H1 (cell line): ENCODE results near the gene ADNP2.

Experiments used
- BCL11A ChIP-seq, 2 experiments: IDR thresholded peaks; one replicate each; pipeline ENCODE4 v1.6.1; 2011; ENCODE audit warnings: low read depth in 2 of 2, low read length in 2 of 2, mild to moderate bottlenecking in 2 of 2
- BRCA1 ChIP-seq: IDR thresholded peaks from 2 replicates; pipeline ENCODE4 v1.6.1; 2012; ENCODE audit warnings: low read depth, low read length, improper control_type of control experiment
- CHD2 ChIP-seq: IDR thresholded peaks from 2 replicates; pipeline ENCODE4 v1.6.1; 2012; ENCODE audit warnings: low read length, improper control_type of control experiment
- CTCF ChIP-seq, 3 experiments: IDR thresholded peaks; 1 replicate in 2 of 3; 2 replicates in 1 of 3; pipeline versions ENCODE4 v1.5.1 to v1.6.1; 2011; ENCODE audit warnings: low read length in 3 of 3, mild to moderate bottlenecking in 3 of 3, inconsistent platforms in 2 of 3, low read depth in 1 of 3, moderate library complexity in 1 of 3; ENCODE audit not compliant: insufficient read depth in 1 of 3; ENCODE audit errors: control extremely low read depth in 1 of 3
- EZH2 ChIP-seq: fragments of 200-600 bp; sonication (generic); IDR thresholded peaks from 2 replicates; pipeline ENCODE4 v1.7.1; 2012; ENCODE audit warnings: low read depth, mild to moderate bottlenecking, moderate library complexity, low read length, inconsistent platforms; ENCODE audit not compliant: severe bottlenecking
- GABPA ChIP-seq: IDR thresholded peaks from 2 replicates; pipeline ENCODE4 v1.6.1; 2011; ENCODE audit warnings: mild to moderate bottlenecking, low read length, moderate library complexity, borderline replicate concordance; ENCODE audit not compliant: insufficient read depth
- MAX ChIP-seq: IDR thresholded peaks from 2 replicates; pipeline ENCODE4 v1.6.1; 2012; ENCODE audit warnings: inconsistent platforms
- POLR2A ChIP-seq, 2 experiments: IDR thresholded peaks; 1 replicate in 1 of 2; 2 replicates in 1 of 2; pipeline ENCODE4 v1.6.1; 2011; ENCODE audit warnings: low read depth in 2 of 2, low read length in 2 of 2, mild to moderate bottlenecking in 2 of 2; ENCODE audit errors: control extremely low read depth in 1 of 2
- POLR2AphosphoS5 ChIP-seq: IDR thresholded peaks from 2 replicates; pipeline ENCODE4 v1.6.1; 2011; ENCODE audit warnings: low read depth, low read length
- SP4 ChIP-seq: IDR thresholded peaks from 2 replicates; pipeline ENCODE4 v1.6.1; 2012; ENCODE audit warnings: low read length, inconsistent platforms
- YY1 ChIP-seq: IDR thresholded peaks from 2 replicates; pipeline ENCODE4 v1.6.1; 2011; ENCODE audit warnings: low read depth, mild to moderate bottlenecking, low read length

GRCh38 chr18:80132180-80132812 lies 23.2 kb downstream of the ADNP2 start:
- TF ChIP-seq CTCF (IDR thresholded peaks at IDR 0.05; ENCODE audit: control extremely low read depth in 1 of 3, insufficient read depth in 1 of 3, low read depth in 1 of 3, low read length in 3 of 3) (no peak), POLR2A (IDR thresholded peaks at IDR 0.05; ENCODE audit: control extremely low read depth in 1 of 2, low read depth in 2 of 2, low read length in 2 of 2) (no peak), GABPA (no peak), EZH2 (no peak), MAX (no peak), POLR2AphosphoS5 (no peak), BRCA1 (no peak), SP4 (no peak), YY1 (no peak), BCL11A (IDR thresholded peaks at IDR 0.05; ENCODE audit: low read depth in 2 of 2, low read length in 2 of 2) (no peak), CHD2 (no peak)
